BJ (cell line): Measurements from ENCODE around the gene GPR137C. TPM values are rescaled to one million over a fixed set of nuclear protein-coding genes. Genes with fewer than 3 reads are reported as not detected.

Experiments used
- CTCF ChIA-PET: fragments of 350-600 bp; formaldehyde crosslinking; extraction: SDS; loops from one replicate; lab custom pipeline; 2021; ENCODE audit warnings: antibody characterized with exemption, inconsistent platforms; lab: Yijun Ruan, JAX
- POLR2A ChIA-PET: fragments of 300-600 bp; sonication (Branson Sonifier 250); formaldehyde crosslinking; extraction: SDS; loops from one replicate; lab custom pipeline; 2021; ENCODE audit warnings: antibody characterized with exemption; lab: Charles Lee
- DNase-seq: peaks from one replicate; pipeline ENCODE4 v3.0.0-alpha.2; 2011; ENCODE audit warnings: low read depth
- H3K27me3 ChIP-seq: 2 replicates; pipeline ENCODE4 v1.6.0; 2011; ENCODE audit warnings: low read length; ENCODE audit not compliant: control insufficient read depth, insufficient read depth
- H3K36me3 ChIP-seq: 2 replicates; pipeline ENCODE4 v1.5.1; 2011; ENCODE audit warnings: low read length; ENCODE audit not compliant: control insufficient read depth, insufficient read depth
- H3K4me3 ChIP-seq: 2 replicates; pipeline ENCODE4 v1.5.1; 2011; ENCODE audit warnings: low read depth, mild to moderate bottlenecking, control low read depth, low read length
- polyA plus RNA-seq: library from polyadenylated mRNA; depleted of rRNA; stranded (reverse); fragments of >200 nt; gene quantifications from 2 replicates; pipeline ENCODE4 v1.2.3, GENCODE V29; 2011
- TF ChIP-seq, protein P1 (sequence below): IDR thresholded peaks from 2 replicates; pipeline ENCODE4 v1.5.1; 2011; ENCODE audit warnings: low read depth, mild to moderate bottlenecking, control low read depth, inconsistent platforms, low read length, moderate library complexity; ENCODE audit not compliant: insufficient read depth

Gene GPR137C
- polyA plus RNA-seq, 1 experiment: 0.18 TPM

DNA sequence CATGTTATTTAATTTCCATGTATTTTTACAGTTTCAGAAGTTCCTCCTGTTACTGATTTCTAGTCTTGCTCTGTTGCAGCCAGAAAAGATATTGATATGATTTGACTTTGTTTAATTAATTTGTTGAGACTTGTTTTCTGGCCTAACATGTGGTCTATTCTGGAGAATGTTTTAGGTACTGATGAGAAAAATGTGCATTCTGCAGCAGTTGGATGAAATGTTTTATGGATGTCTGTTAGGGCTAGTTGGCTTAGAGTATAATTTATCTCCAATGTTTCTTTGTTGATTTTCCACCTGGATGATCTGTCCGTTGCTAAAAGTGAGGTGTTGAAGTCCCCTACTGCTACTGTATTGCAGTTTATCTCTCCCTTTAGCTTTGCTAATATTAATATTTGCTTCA lies 54.4 kb downstream of the GPR137C start:
- Histone ChIP-seq H3K27me3 (no peaks in the 10 kb centered on the region), H3K36me3 (no peaks in the 10 kb centered on the region), H3K4me3 (no peak overlapping the region)
- ChIA-PET CTCF (no interaction called here), POLR2A (no interaction called here)
- TF ChIP-seq, protein P1, sequence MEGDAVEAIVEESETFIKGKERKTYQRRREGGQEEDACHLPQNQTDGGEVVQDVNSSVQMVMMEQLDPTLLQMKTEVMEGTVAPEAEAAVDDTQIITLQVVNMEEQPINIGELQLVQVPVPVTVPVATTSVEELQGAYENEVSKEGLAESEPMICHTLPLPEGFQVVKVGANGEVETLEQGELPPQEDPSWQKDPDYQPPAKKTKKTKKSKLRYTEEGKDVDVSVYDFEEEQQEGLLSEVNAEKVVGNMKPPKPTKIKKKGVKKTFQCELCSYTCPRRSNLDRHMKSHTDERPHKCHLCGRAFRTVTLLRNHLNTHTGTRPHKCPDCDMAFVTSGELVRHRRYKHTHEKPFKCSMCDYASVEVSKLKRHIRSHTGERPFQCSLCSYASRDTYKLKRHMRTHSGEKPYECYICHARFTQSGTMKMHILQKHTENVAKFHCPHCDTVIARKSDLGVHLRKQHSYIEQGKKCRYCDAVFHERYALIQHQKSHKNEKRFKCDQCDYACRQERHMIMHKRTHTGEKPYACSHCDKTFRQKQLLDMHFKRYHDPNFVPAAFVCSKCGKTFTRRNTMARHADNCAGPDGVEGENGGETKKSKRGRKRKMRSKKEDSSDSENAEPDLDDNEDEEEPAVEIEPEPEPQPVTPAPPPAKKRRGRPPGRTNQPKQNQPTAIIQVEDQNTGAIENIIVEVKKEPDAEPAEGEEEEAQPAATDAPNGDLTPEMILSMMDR: no peak
- no peak for DNase-seq

DNA sequence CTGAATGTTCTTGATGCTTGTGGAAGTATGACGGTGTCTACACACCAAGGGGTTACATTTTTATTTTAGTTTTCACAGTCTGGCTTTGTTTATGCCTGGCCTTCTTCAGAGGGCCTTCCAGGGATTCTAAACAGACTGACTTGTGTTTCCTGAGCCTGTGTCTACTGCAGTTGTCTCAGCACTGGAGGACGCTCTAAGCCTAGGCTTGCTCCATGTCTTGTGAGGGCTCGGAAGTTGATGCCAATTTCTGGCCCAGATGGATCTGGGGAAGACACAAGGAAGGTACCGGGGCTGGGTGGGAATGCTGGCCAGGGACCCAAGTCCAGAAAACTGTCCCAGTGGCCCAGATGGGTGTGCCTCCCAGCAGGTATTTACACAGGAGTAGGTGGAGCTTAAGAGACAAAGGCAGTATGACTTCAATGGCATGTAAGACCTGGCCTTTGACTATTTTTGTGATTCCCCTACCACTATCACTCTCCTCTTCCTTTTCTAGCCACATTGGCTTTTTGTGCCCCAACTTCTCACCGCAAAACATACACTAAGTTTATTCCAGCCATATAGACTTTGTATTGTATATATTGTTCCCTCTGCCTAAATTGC lies 56.9 kb downstream of the GPR137C start:
- CTCF ChIA-PET: interaction anchor here (1.1 kb wide), 1 partner anchor 11 kb away, joined by 3 read pairs; no protein-coding TSS in a partner anchor
- no peak overlapping the region for H3K4me3 ChIP-seq
- TF ChIP-seq, protein P1: no peak
- POLR2A ChIA-PET: no interaction called here
- no peak for DNase-seq
- H3K36me3 ChIP-seq: no peaks in the 10 kb centered on the region
- H3K27me3 ChIP-seq: no peaks in the 10 kb centered on the region

DNA sequence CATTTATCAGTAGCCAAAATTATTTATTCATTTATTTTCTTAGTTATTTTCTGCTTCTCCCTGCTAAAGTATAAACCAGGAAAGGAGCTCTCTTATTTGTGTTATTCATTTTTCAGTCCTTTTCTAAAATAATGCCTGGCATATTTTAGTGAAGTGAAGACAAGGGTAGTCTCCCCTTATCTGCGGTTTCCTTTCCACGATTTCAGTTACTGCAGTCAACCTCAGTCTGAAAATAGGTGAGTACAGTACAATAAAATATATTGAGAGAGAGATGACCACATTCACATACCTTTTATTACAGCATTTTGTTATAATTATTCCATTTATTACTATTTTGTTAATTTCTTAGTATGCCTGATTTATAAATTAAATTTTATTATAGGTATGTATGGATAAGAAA lies 57.6 kb downstream of the GPR137C start:
- CTCF ChIA-PET: interaction anchor here (1.1 kb wide), 1 partner anchor 11 kb away, joined by 3 read pairs; no protein-coding TSS in a partner anchor

DNA sequence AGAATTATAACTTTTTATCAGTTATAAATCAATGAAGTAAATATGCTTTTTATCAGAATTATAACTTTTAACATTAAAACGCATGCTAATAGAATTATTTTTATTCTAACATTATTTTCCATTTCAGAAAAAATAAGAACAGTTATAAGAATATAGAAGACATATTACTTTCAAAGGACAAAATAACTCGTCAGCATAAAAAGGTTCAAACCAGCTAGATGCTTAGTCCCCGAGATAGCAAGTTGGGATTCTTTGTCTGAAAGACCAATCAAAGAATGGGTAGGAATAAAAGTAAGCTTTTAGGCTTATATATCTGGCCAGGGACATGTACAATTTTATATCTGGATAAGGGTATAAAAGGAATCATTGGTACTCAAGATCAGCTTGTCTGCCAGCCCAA lies 66.0 kb downstream of the GPR137C start:
- TF ChIP-seq, protein P1: no peak
- H3K27me3 ChIP-seq: no peaks in the 10 kb centered on the region
- no peaks in the 10 kb centered on the region for H3K36me3 ChIP-seq
- H3K4me3 ChIP-seq: no peak overlapping the region
- no peak for DNase-seq
- ChIA-PET POLR2A (no interaction called here), CTCF (interaction anchor here (1.0 kb wide), 1 partner anchor 9 kb away, joined by 3 read pairs; no protein-coding TSS in a partner anchor)

More for the DNA sequence above, 57.6 kb downstream of the GPR137C start:
- Histone ChIP-seq H3K4me3 (no peak overlapping the region), H3K27me3 (no peaks in the 10 kb centered on the region), H3K36me3 (no peaks in the 10 kb centered on the region)
- TF ChIP-seq, protein P1: no peak
- no peak for DNase-seq
- POLR2A ChIA-PET: no interaction called here

DNA sequence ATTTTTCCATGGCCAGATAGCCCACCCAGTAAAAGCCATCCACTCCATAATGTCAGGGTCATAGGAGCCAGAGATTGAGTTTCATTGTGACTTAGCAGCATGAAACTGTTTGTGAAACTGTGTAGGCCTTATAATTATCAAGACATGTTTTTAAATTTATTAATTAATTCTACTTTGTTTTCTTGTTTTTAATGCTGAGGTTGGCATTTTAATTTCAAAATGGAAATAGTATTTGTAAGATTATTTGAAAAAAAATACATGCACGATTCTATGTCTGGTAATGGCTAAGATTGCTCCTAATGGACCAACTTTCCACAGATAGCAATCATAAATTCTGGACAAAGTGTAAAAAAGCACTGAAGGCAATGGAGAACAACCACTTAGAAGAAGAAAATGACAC lies 67.1 kb downstream of the GPR137C start:
- H3K4me3 ChIP-seq: no peak overlapping the region
- CTCF ChIA-PET: interaction anchor here (1.0 kb wide), 1 partner anchor 8 kb away, joined by 3 read pairs; no protein-coding TSS in a partner anchor
- TF ChIP-seq, protein P1: no peak
- POLR2A ChIA-PET: no interaction called here
- H3K27me3 ChIP-seq: no peaks in the 10 kb centered on the region
- no peak for DNase-seq
- H3K36me3 ChIP-seq: no peaks in the 10 kb centered on the region
